NOMO-1 treated with DMSO at 0.1 percent for 48 hours (cell line): ENCODE data around the gene IGF2.

Source experiments
- DNase-seq: peaks from one replicate; lab custom pipeline; 2025; ENCODE audit not compliant: unreplicated experiment; lab: John Stamatoyannopoulos, UW

The IGF2 gene

GRCh38 chr11:2093575-2094353 lies 45.4 kb downstream of the IGF2 start:
- DNase-seq, result no peak

- no peak for DNase-seq
Measured at GRCh38 chr11:2092956-2093412, 46.2 kb downstream of the IGF2 start.

- DNase-seq, result no peak
Measured at GRCh38 chr11:2092464-2092910, 46.7 kb downstream of the IGF2 start.

- DNase-seq, result no peak
Measured at GRCh38 chr11:2091786-2092463, 47.3 kb downstream of the IGF2 start.

GRCh38 chr11:2091112-2091746 lies 48.0 kb downstream of the IGF2 start:
- DNase-seq, result no peak

- DNase-seq, result no peak
Measured at GRCh38 chr11:2090172-2091111, 48.7 kb downstream of the IGF2 start.

- no peak for DNase-seq
Measured at GRCh38 chr11:2089536-2090165, 49.5 kb downstream of the IGF2 start.

- no peak for DNase-seq
Measured at GRCh38 chr11:2088746-2089535, 50.2 kb downstream of the IGF2 start.

GRCh38 chr11:2088284-2088683 lies 50.9 kb downstream of the IGF2 start:
- no peak for DNase-seq

GRCh38 chr11:2086239-2087040 lies 52.7 kb downstream of the IGF2 start:
- no peak for DNase-seq

- no peak for DNase-seq
Measured at GRCh38 chr11:2085251-2086066, 53.7 kb downstream of the IGF2 start.

GRCh38 chr11:2084721-2085120 lies 54.5 kb downstream of the IGF2 start:
- no peak for DNase-seq
